Measurements from ENCODE around the gene NUDT6. TPM values are rescaled to one million over a fixed set of nuclear protein-coding genes. Genes with fewer than 3 reads are reported as not detected.
A peak's percentile ranks its signal among the peaks of the same experiment; 100 is the strongest.

Gene NUDT6
- polyA plus RNA-seq, 1 of the 3 experiments (the other 2 are of a cell fraction) = 10.1 TPM

GRCh38 chr4:122963216-122963615 is 40.8 kb upstream of the NUDT6 start:
- Histone ChIP-seq H3K27ac (ENCODE audit: low read depth in 2 of 2, low read length in 1 of 2) (no peak overlapping the region), H3K27me3 (ENCODE audit: insufficient read depth) (no peaks in the 10 kb centered on the region), H3K79me2 (ENCODE audit: insufficient read depth) (peaks cover 4% of the 10 kb centered on the region; the same call in 1 of the 2 replicates), H3K9ac (no peak overlapping the region), H2AFZ (ENCODE audit: low read depth) (no peak overlapping the region), H3K9me3 (no peaks in the 10 kb centered on the region), H3K9me2 (no peaks in the 10 kb centered on the region), H3K4me3 (ENCODE audit: low read depth in 2 of 2, low read length in 1 of 2) (no peak overlapping the region), H3F3A (replicated peaks; ENCODE audit: insufficient read depth) (no peaks in the 10 kb centered on the region), H3K4me1 (ENCODE audit: control insufficient read depth in 1 of 2, insufficient read depth in 2 of 2, low read depth in 1 of 2, low read length in 1 of 2) (no peaks in the 10 kb centered on the region), H4K20me1 (ENCODE audit: insufficient read depth) (no peaks in the 10 kb centered on the region), H3K4me2 (no peak overlapping the region), H3K36me3 (replicated peaks in 1 of 2; ENCODE audit: control insufficient read depth in 1 of 2, insufficient read depth in 2 of 2, low read length in 1 of 2) (peaks cover 12 to 21% of the 10 kb centered on the region in 2 experiments)
- DNase-seq = no peak
- ChIA-PET POLR2A (no interaction called here), CTCF (no interaction called here)
- TF ChIP-seq MEF2A (IDR thresholded peaks at IDR 0.05; ENCODE audit: borderline replicate concordance, low read depth) (no peak), FOXM1 (IDR thresholded peaks at IDR 0.05; ENCODE audit: low read depth) (no peak), SMC3 (IDR thresholded peaks at IDR 0.05; ENCODE audit: low read depth, low read length) (no peak)

- Histone ChIP-seq H3K4me3 (ENCODE audit: low read depth in 2 of 2, low read length in 1 of 2) (no peak overlapping the region), H3K4me1 (ENCODE audit: control insufficient read depth in 1 of 2, insufficient read depth in 2 of 2, low read depth in 1 of 2, low read length in 1 of 2) (no peaks in the 10 kb centered on the region), H3K36me3 (replicated peaks in 1 of 2; ENCODE audit: control insufficient read depth in 1 of 2, insufficient read depth in 2 of 2, low read length in 1 of 2) (peaks cover 12 to 27% of the 10 kb centered on the region in 2 experiments), H3K27ac (ENCODE audit: low read depth in 2 of 2, low read length in 1 of 2) (peak overlapping the region; percentile 18 to 47; a peak in 1 of 4 replicates), H3K27me3 (ENCODE audit: insufficient read depth) (no peaks in the 10 kb centered on the region), H3K9me2 (no peaks in the 10 kb centered on the region), H3F3A (replicated peaks; ENCODE audit: insufficient read depth) (no peaks in the 10 kb centered on the region), H3K9ac (no peak overlapping the region), H3K79me2 (ENCODE audit: insufficient read depth) (no peaks in the 10 kb centered on the region; the same call in 1 of the 2 replicates), H4K20me1 (ENCODE audit: insufficient read depth) (no peaks in the 10 kb centered on the region), H3K9me3 (no peaks in the 10 kb centered on the region), H3K4me2 (no peak overlapping the region), H2AFZ (ENCODE audit: low read depth) (no peak overlapping the region)
- TF ChIP-seq TEAD4 (IDR thresholded peaks at IDR 0.05; ENCODE audit: borderline replicate concordance, insufficient read depth) (no peak), GABPA (IDR thresholded peaks at IDR 0.05; ENCODE audit: low read depth) (no peak), FOSL2 (IDR thresholded peaks at IDR 0.05; ENCODE audit: borderline replicate concordance, low read depth) (no peak), POLR2AphosphoS5 (IDR thresholded peaks at IDR 0.05; ENCODE audit: low read depth, low read length) (no peak), CHD2 (IDR thresholded peaks at IDR 0.05; ENCODE audit: low read length, partially characterized antibody) (no peak), CTCF (IDR thresholded peaks at IDR 0.05) (no peak)
- CTCF ChIA-PET = no interaction called here
- POLR2A ChIA-PET = no interaction called here
- no peak for DNase-seq
- WGBS (ENCODE audit: low lambda C conversion rate) = 64% methylated on average over 2 of the region's 2 CpGs
Measured at GRCh38 chr4:122960611-122961000, 38.2 kb upstream of the NUDT6 start.

- no peak for DNase-seq
- Histone ChIP-seq H4K20me1 (ENCODE audit: insufficient read depth) (no peaks in the 10 kb centered on the region), H3K4me3 (ENCODE audit: low read depth in 2 of 2, low read length in 1 of 2) (no peak overlapping the region), H3K9ac (no peak overlapping the region), H3F3A (replicated peaks; ENCODE audit: insufficient read depth) (no peaks in the 10 kb centered on the region), H3K79me2 (ENCODE audit: insufficient read depth) (no peaks in the 10 kb centered on the region; the same call in 1 of the 2 replicates), H3K27me3 (ENCODE audit: insufficient read depth) (no peaks in the 10 kb centered on the region), H2AFZ (ENCODE audit: low read depth) (no peak overlapping the region), H3K27ac (ENCODE audit: low read depth in 2 of 2, low read length in 1 of 2) (peak overlapping the region; percentile 18 to 62; a peak in 3 of 4 replicates), H3K36me3 (replicated peaks in 1 of 2; ENCODE audit: control insufficient read depth in 1 of 2, insufficient read depth in 2 of 2, low read length in 1 of 2) (peaks cover 12 to 26% of the 10 kb centered on the region in 2 experiments), H3K4me2 (no peak overlapping the region), H3K4me1 (ENCODE audit: control insufficient read depth in 1 of 2, insufficient read depth in 2 of 2, low read depth in 1 of 2, low read length in 1 of 2) (no peaks in the 10 kb centered on the region), H3K9me3 (no peaks in the 10 kb centered on the region), H3K9me2 (no peaks in the 10 kb centered on the region)
- WGBS (ENCODE audit: low lambda C conversion rate) = 87% methylated on average over 3 of the region's 3 CpGs
- ChIA-PET CTCF (no interaction called here), POLR2A (no interaction called here)
- TF ChIP-seq EZH2phosphoT487 (IDR thresholded peaks at IDR 0.05; ENCODE audit: borderline replicate concordance, low read depth) = no peak
- no peak for TF ChIP-seq REST (IDR thresholded peaks at IDR 0.05; ENCODE audit: low read depth, low read length)
- no peak for TF ChIP-seq EP300 (IDR thresholded peaks at IDR 0.05; ENCODE audit: borderline replicate concordance in 1 of 2, low read depth in 1 of 2, low read length in 1 of 2)
- TF ChIP-seq GABPA (IDR thresholded peaks at IDR 0.05; ENCODE audit: low read depth) = no peak
- TF ChIP-seq PBX3 (IDR thresholded peaks at IDR 0.05) = no peak
- TF ChIP-seq TAF1 (IDR thresholded peaks at IDR 0.05; ENCODE audit: borderline replicate concordance, low read depth, low read length) = no peak
Measured at GRCh38 chr4:122959981-122960610, 37.7 kb upstream of the NUDT6 start.

Data from SK-N-SH (cell line).